Skeletal muscle cell (primary cell): ENCODE measurements around the gene TMEM130.

Experiments used
- DNase-seq: peaks from one replicate; pipeline ENCODE4 v3.0.0-alpha.2; 2010; ENCODE audit warnings: low read depth
- H3K4me3 ChIP-seq: 2 replicates; pipeline ENCODE4 v1.5.1; 2011; ENCODE audit warnings: low read depth, mild to moderate bottlenecking, control low read depth, low read length, moderate library complexity

The TMEM130 gene

GRCh38 chr7:98816967-98817710 lies 52.7 kb downstream of the TMEM130 start:
- no peak overlapping the region for H3K4me3 ChIP-seq
- DNase-seq, result no peak

DNA sequence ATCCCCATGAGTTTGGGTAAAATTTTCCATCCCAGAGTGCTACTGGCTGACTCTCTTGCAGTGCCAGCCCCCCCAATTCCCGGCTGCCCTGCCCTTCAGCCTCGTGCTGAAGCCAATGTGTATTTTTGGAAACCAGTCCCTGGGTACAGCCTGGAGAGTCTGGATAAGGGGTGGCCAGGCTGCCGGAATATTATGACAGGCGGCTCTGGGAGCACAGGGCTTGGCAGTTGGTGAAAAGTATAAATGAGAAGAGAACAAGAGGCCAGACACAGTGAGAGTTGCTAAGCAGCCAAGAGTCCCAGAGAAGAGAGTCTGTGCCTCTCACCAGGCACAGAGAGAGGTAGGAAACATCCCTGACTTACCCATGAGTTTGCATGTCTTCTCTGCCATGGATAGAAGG lies 53.6 kb downstream of the TMEM130 start:
- no peak overlapping the region for H3K4me3 ChIP-seq
- DNase-seq, result no peak

DNA sequence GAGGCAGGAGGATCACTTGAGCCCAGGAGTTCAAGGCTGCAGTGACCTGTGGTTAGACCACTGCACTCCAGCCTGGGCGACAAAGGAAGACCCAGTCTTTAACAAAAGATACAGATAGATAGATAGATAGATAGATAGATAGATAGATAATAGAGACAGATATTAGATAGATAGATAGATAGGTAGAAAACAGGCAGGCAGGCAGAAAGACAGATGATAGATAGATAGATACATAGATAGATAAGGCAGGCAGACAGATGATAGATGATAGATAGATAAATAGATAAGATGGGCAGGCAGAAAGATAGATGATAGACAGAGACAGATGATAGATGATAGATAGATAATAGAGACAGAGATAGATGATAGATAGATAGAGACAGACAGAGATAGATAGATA lies 54.5 kb downstream of the TMEM130 start:
- no peak for DNase-seq
- no peak overlapping the region for H3K4me3 ChIP-seq

DNA sequence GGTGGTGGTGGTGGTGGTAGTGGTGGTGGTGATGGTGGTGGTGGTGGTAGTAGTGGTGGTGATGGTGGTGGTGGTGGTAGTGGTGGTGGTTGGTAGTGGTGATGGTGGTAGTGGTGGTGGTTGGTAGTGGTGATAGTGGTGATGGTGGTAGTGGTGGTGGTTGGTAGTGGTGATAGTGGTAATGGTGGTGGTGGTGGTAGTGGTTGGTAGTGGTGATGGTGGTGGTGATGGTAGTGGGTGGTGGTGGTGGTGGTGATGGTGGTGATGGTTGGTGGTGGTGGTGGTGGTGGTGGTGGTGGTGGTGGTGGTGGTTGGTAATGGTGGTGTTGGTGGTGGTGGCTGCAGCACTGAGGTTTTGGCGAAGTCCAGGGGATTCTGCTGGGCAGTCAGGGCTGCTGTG lies 58.5 kb downstream of the TMEM130 start:
- H3K4me3 ChIP-seq, result no peak overlapping the region
- no peak for DNase-seq

- no peak overlapping the region for H3K4me3 ChIP-seq
- no peak for DNase-seq
Measured at GRCh38 chr7:98810153-98810802, 59.5 kb downstream of the TMEM130 start.

GRCh38 chr7:98808751-98809460 lies 60.9 kb downstream of the TMEM130 start:
- no peak overlapping the region for H3K4me3 ChIP-seq
- no peak for DNase-seq

DNA sequence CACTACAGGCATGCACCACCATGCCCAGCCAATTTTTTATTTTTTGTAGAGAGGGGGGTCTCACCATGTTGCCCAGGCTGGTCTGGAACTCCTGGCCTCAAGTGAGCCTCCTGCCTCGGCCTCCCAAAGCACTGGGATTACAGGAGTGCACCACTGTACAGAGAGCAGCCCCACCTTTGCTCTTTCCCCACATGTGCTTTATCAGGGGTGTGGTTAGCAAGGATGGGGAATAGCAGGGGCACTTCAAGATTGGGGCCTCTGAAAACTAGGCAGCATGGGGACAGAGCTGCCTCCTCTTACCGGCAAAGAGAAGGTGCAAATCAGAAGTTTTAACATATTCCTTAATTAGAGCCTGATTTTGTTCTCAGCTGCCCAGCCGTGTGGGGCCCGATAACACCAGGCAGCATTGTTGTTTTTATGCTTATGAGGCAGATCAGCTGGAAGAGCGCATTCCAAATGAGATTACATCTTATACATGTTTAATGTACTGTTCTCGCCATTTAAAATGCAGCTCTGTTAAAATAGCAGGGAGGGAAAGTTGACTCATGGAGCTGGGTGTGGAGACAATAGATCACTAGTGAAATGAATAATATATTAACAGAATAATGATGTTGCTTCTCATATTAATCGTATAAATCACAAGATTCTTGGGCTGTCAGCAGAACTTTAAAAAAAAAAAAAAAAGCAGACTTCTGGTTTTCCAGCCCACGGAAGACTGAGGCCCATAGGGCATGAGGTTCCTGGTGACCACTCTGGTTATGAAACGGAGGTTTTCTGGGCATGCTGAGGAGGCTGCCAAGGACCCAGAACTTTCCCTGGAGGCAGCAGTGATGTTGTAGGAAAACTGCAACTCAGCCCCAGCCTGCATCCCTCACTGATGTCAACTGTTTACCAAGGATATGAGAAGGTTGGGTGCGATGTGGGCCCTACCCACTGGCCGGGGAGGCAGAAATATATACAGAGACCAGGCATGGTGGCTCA lies 62.5 kb downstream of the TMEM130 start:
- no peak overlapping the region for H3K4me3 ChIP-seq
- DNase-seq, result no peak

DNA sequence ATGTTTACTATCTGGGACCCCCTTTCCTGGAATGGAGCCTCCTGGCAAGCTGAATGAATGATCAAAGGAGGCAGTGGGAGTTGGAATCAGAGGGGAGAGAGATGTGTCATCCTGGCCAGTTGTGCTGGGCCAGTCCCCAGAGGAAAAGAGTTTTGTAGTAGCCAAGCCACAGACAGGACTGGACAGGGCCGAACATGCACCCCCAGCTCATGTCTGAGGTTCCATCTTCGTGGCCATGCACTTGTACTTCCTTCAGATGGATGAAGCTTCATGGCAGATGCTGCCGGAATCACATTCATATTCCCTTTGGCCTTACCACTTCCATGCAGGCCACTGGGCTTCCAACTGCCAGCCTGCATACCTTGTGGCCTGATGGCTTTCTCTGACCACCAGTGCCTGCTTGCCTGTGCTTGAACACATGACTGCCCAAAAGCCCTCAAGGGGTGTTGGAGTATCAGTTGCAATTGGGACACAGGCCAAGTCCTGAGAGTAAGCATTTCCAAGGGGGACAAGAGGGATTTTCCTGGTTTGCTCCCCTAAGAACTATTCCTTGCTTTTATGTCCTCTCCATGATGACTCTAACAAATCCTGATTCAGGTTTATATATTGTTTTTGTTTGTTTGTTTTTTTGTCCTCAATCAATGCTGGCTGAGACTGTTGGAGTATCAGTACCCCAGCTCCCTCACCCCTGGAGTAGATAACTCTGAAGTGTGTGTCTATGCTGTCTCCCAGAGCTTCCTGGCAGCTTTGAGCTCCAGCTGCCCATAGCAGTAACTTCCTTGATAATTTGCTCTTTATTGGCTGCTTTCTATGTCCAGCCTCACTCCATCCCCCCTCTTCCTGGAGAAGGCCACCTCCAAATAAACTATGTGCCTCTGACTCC lies 63.6 kb downstream of the TMEM130 start:
- H3K4me3 ChIP-seq, result no peak overlapping the region
- no peak for DNase-seq

DNA sequence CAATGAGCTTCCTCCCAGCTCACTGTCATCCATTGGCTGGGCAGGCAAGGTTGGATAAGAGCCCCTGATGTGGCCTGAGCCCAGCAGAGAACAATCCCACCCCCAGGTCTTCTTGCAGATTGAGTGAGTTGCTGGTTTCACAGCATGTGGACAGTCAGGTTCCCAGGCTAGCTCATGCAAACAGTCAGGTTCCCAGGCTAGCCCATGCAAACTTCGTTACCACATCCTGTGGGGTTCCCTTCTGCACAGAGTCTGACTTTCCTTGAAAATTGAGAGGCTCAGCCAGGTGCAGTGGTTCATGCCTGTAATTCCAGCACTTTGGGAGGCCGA lies 67.1 kb downstream of the TMEM130 start:
- no peak for DNase-seq
- no peak overlapping the region for H3K4me3 ChIP-seq

GRCh38 chr7:98802088-98802780 lies 67.6 kb downstream of the TMEM130 start:
- peak; percentile 72 for DNase-seq
- no peak overlapping the region for H3K4me3 ChIP-seq

DNA sequence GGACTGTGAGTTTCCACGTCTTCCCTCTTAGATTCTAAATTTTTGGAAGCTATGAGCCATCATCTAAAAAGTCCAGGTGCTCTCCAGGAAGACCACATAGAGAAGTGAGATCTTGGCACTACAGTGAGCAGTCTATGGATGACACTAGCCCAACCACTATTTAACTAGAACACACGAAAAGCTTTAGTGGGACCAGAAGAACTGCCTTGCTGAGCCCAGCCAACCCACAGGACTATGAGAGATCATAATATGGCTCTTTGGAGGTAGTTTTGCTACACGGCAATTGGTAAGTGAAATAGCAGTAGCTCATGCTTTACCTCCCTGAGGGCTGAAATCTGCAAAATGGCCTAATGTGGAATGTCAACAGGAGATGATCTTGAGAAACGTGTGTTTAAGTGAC lies 68.8 kb downstream of the TMEM130 start:
- DNase-seq, result no peak
- H3K4me3 ChIP-seq, result no peak overlapping the region

- DNase-seq, result no peak
- H3K4me3 ChIP-seq, result no peak overlapping the region
Measured at GRCh38 chr7:98797150-98797549, 72.7 kb downstream of the TMEM130 start.
